ENCODE measurements around the gene RGS18.

GRCh38 chr1:192115000-192115399 is 43.3 kb upstream of the RGS18 start:
- no peak for TF ChIP-seq EZH2phosphoT487 (IDR thresholded peaks at IDR 0.05; ENCODE audit: borderline replicate concordance, low read depth, low read length)
- no peak for TF ChIP-seq CTCF (conservative IDR thresholded peaks at IDR 0.05; ENCODE audit: low read length)
